ENCODE measurements around the gene ESRRB.
A peak's percentile ranks its signal among the peaks of the same experiment; 100 is the strongest.

Gene ESRRB

DNA sequence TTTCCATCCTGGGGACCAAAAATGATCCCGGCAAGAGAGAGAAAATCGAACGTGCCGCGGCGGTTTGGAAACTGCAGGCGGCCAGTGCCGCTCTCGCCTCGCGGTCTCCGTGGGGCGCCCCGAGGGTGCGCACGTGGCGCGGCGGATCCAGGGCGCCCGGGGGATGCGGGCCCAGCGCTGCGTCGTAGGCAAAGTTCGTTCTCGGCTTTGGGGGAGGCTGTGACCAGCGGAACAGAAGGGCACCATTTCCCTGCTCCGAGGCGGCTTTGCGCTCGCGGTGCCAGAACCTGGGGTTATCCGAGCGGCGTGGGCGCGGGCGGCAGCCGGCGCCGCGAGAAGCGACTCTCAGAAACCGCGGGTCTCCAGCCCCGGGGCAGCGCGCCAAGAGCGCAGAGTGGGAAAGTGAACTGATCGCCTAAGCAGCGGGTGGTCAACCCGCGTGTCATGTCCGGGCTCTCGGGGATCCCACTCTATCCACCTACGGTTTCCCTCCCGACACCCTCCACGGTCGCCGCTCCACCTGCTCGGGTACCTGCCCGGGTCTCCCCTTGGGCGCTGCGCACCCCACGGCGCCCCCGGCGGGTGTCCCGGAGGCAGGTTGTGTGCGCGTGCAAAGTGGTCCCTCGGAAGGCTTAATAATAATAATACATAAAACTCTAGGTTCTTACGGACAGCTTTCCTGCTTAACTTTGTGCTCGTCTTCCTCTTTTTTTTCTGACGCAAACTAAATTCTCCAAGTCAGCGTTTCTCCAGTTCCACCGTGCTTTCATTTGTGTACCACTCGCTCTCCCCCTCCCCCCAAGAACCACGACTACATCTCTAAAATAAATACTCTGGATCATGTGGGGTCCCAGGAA is 1.2 kb downstream of the ESRRB start (continued):
- TF ChIP-seq, protein P1, sequence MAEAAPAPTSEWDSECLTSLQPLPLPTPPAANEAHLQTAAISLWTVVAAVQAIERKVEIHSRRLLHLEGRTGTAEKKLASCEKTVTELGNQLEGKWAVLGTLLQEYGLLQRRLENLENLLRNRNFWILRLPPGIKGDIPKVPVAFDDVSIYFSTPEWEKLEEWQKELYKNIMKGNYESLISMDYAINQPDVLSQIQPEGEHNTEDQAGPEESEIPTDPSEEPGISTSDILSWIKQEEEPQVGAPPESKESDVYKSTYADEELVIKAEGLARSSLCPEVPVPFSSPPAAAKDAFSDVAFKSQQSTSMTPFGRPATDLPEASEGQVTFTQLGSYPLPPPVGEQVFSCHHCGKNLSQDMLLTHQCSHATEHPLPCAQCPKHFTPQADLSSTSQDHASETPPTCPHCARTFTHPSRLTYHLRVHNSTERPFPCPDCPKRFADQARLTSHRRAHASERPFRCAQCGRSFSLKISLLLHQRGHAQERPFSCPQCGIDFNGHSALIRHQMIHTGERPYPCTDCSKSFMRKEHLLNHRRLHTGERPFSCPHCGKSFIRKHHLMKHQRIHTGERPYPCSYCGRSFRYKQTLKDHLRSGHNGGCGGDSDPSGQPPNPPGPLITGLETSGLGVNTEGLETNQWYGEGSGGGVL (tag by site-specific recombination; IDR thresholded peaks at IDR 0.05), result peak; percentile 43
- TF ChIP-seq ZNF768 (tag by site-specific recombination; IDR thresholded peaks at IDR 0.05) (no peak), ZNF558 (tag by site-specific recombination; IDR thresholded peaks at IDR 0.05) (no peak), ZFP41 (tag by site-specific recombination; IDR thresholded peaks at IDR 0.05; ENCODE audit: borderline replicate concordance) (no peak), ZNF354C (tag by site-specific recombination; IDR thresholded peaks at IDR 0.05; ENCODE audit: borderline replicate concordance, low read depth) (no peak), ZNF791 (tag by site-specific recombination; IDR thresholded peaks at IDR 0.05) (no peak), SP3 (tag by site-specific recombination; IDR thresholded peaks at IDR 0.05) (no peak), AEBP2 (tag by site-specific recombination; IDR thresholded peaks at IDR 0.05; ENCODE audit: borderline replicate concordance) (no peak), ZIC2 (tag by site-specific recombination; IDR thresholded peaks at IDR 0.05) (peak; percentile 58), ZFHX2 (tag by site-specific recombination; conservative IDR thresholded peaks at IDR 0.05) (peak; percentile 73), ZNF529 (tag by site-specific recombination; IDR thresholded peaks at IDR 0.05; ENCODE audit: insufficient replicate concordance) (no peak), GLI4 (tag by site-specific recombination; IDR thresholded peaks at IDR 0.05) (no peak), ZNF521 (tag by site-specific recombination; IDR thresholded peaks at IDR 0.05) (no peak), BCL11B (tag by site-specific recombination; IDR thresholded peaks at IDR 0.05; ENCODE audit: low read depth) (no peak), ZNF843 (tag by site-specific recombination; IDR thresholded peaks at IDR 0.05) (no peak), ZNF394 (tag by site-specific recombination; IDR thresholded peaks at IDR 0.05; ENCODE audit: borderline replicate concordance) (no peak), EGR2 (tag by site-specific recombination; IDR thresholded peaks at IDR 0.05; ENCODE audit: low read depth) (0 out of 2 replicates have a peak, but pooled peaks have one; percentile 14), KLF7 (tag by site-specific recombination; IDR thresholded peaks at IDR 0.05; ENCODE audit: borderline replicate concordance) (no peak), SCRT2 (tag by site-specific recombination; IDR thresholded peaks at IDR 0.05) (no peak), ZSCAN23 (tag by site-specific recombination; IDR thresholded peaks at IDR 0.05) (no peak), ZNF175 (tag by site-specific recombination; IDR thresholded peaks at IDR 0.05) (no peak), ZNF37A (tag by site-specific recombination; IDR thresholded peaks at IDR 0.05) (no peak), ZNF433 (tag by site-specific recombination; IDR thresholded peaks at IDR 0.05; ENCODE audit: low read depth) (no peak), ZNF600 (tag by site-specific recombination; IDR thresholded peaks at IDR 0.05) (0 out of 2 replicates have a peak, but pooled peaks have one; percentile 20), ZNF335 (tag by site-specific recombination; conservative IDR thresholded peaks at IDR 0.05) (0 out of 2 replicates have a peak, but pooled peaks have one; percentile 2), ZNF473 (tag by site-specific recombination; IDR thresholded peaks at IDR 0.05) (no peak), ZNF138 (tag by site-specific recombination; IDR thresholded peaks at IDR 0.05; ENCODE audit: borderline replicate concordance) (no peak), ZNF777 (tag by site-specific recombination; IDR thresholded peaks at IDR 0.05; ENCODE audit: borderline replicate concordance) (0 out of 2 replicates have a peak, but pooled peaks have one; percentile 24), ZNF555 (tag by site-specific recombination; conservative IDR thresholded peaks at IDR 0.05) (no peak), HIC1 (tag by site-specific recombination; IDR thresholded peaks at IDR 0.05) (no peak)
- TF ChIP-seq, protein P2, sequence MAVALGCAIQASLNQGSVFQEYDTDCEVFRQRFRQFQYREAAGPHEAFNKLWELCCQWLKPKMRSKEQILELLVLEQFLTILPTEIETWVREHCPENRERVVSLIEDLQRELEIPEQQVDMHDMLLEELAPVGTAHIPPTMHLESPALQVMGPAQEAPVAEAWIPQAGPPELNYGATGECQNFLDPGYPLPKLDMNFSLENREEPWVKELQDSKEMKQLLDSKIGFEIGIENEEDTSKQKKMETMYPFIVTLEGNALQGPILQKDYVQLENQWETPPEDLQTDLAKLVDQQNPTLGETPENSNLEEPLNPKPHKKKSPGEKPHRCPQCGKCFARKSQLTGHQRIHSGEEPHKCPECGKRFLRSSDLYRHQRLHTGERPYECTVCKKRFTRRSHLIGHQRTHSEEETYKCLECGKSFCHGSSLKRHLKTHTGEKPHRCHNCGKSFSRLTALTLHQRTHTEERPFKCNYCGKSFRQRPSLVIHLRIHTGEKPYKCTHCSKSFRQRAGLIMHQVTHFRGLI (tag by site-specific recombination; IDR thresholded peaks at IDR 0.05), result no peak
- TF ChIP-seq, protein P3, sequence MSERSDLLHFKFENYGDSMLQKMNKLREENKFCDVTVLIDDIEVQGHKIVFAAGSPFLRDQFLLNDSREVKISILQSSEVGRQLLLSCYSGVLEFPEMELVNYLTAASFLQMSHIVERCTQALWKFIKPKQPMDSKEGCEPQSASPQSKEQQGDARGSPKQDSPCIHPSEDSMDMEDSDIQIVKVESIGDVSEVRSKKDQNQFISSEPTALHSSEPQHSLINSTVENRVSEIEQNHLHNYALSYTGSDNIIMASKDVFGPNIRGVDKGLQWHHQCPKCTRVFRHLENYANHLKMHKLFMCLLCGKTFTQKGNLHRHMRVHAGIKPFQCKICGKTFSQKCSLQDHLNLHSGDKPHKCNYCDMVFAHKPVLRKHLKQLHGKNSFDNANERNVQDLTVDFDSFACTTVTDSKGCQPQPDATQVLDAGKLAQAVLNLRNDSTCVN (tag by site-specific recombination; optimal IDR thresholded peaks at IDR 0.05), result peak; percentile 73
